ENCODE results near the gene CDH4.

The CDH4 gene

GRCh38 chr20:61891476-61891875 is 639.4 kb downstream of the CDH4 start:
- DNase-seq (ENCODE audit: low spot score): no peak
- no peak for TF ChIP-seq CTCF (IDR thresholded peaks at IDR 0.05; ENCODE audit: borderline replicate concordance, control extremely low read depth, extremely low read depth, insufficient read depth, missing control alignments)
- in situ Hi-C loops (cut with MboI; ENCODE audit: low sequenced_read_pairs, unreplicated experiment): no loop called here

- TF ChIP-seq CTCF (IDR thresholded peaks at IDR 0.05; ENCODE audit: borderline replicate concordance, control extremely low read depth, extremely low read depth, insufficient read depth, missing control alignments): no peak
- DNase-seq (ENCODE audit: low spot score): no peak
- in situ Hi-C loops (cut with MboI; ENCODE audit: low sequenced_read_pairs, unreplicated experiment): no loop called here
Measured at GRCh38 chr20:61891916-61892649, 640.0 kb downstream of the CDH4 start.

GRCh38 chr20:61895016-61895415 is 643.0 kb downstream of the CDH4 start:
- in situ Hi-C loops (cut with MboI; ENCODE audit: low sequenced_read_pairs, unreplicated experiment): no loop called here
- no peak for DNase-seq (ENCODE audit: low spot score)
- no peak for TF ChIP-seq CTCF (IDR thresholded peaks at IDR 0.05; ENCODE audit: borderline replicate concordance, control extremely low read depth, extremely low read depth, insufficient read depth, missing control alignments)

GRCh38 chr20:61895686-61896057 is 643.6 kb downstream of the CDH4 start:
- in situ Hi-C loops (cut with MboI; ENCODE audit: low sequenced_read_pairs, unreplicated experiment): no loop called here
- TF ChIP-seq CTCF (IDR thresholded peaks at IDR 0.05; ENCODE audit: borderline replicate concordance, control extremely low read depth, extremely low read depth, insufficient read depth, missing control alignments): no peak
- DNase-seq (ENCODE audit: low spot score): no peak

- TF ChIP-seq CTCF (IDR thresholded peaks at IDR 0.05; ENCODE audit: borderline replicate concordance, control extremely low read depth, extremely low read depth, insufficient read depth, missing control alignments): peak; percentile 75
- peak; percentile 85 for DNase-seq (ENCODE audit: low spot score)
- in situ Hi-C loops (cut with MboI; ENCODE audit: low sequenced_read_pairs, unreplicated experiment): no loop called here
Measured at GRCh38 chr20:61896058-61896961, 644.2 kb downstream of the CDH4 start.

GRCh38 chr20:61897401-61898295 is 645.6 kb downstream of the CDH4 start:
- DNase-seq (ENCODE audit: low spot score): no peak
- in situ Hi-C loops (cut with MboI; ENCODE audit: low sequenced_read_pairs, unreplicated experiment): no loop called here
- TF ChIP-seq CTCF (IDR thresholded peaks at IDR 0.05; ENCODE audit: borderline replicate concordance, control extremely low read depth, extremely low read depth, insufficient read depth, missing control alignments): no peak
